Mesothelial cell of epicardium (in vitro differentiated cells): ENCODE measurements around the gene LRRC70. TPM values are rescaled to one million over a fixed set of nuclear protein-coding genes. Genes with fewer than 3 reads are reported as not detected.

Experiments
- DNase-seq, 2 experiments: peaks; one replicate each; pipeline ENCODE4 v3.0.0; 2021; ENCODE audit warnings: low spot score in 2 of 2; ENCODE audit not compliant: unreplicated experiment in 2 of 2
- H3K27ac Mint-ChIP-seq: 2 replicates; pipeline ENCODE4 v1.8.0; 2021; ENCODE audit warnings: mixed read lengths
- H3K27me3 Mint-ChIP-seq: 2 replicates; pipeline ENCODE4 v1.8.0; 2021; ENCODE audit warnings: low read depth, mixed read lengths
- H3K36me3 Mint-ChIP-seq: 2 replicates; pipeline ENCODE4 v1.8.0; 2021; ENCODE audit warnings: mixed read lengths
- H3K4me1 Mint-ChIP-seq: 2 replicates; pipeline ENCODE4 v1.8.0; 2021; ENCODE audit warnings: mixed read lengths
- H3K4me3 Mint-ChIP-seq: 2 replicates; pipeline ENCODE4 v1.8.0; 2021; ENCODE audit warnings: mild to moderate bottlenecking, moderate library complexity, mixed read lengths
- H3K9me3 Mint-ChIP-seq: 2 replicates; pipeline ENCODE4 v1.8.0; 2021; ENCODE audit warnings: mixed read lengths
- total RNA-seq: library from RNA; stranded (reverse); gene quantifications from 3 replicates; pipeline ENCODE4 v1.2.1, GENCODE V29; 2021
- TF ChIP-seq, protein P1 (sequence below): fragments of 200-600 bp; sonication (generic); IDR thresholded peaks from one replicate; pipeline ENCODE4 v1.5.0; 2021; ENCODE audit warnings: antibody characterized with exemption; ENCODE audit not compliant: unreplicated experiment

LRRC70 gene
- total RNA-seq, 1 donor from 2014 or later = 1.7 TPM

DNA sequence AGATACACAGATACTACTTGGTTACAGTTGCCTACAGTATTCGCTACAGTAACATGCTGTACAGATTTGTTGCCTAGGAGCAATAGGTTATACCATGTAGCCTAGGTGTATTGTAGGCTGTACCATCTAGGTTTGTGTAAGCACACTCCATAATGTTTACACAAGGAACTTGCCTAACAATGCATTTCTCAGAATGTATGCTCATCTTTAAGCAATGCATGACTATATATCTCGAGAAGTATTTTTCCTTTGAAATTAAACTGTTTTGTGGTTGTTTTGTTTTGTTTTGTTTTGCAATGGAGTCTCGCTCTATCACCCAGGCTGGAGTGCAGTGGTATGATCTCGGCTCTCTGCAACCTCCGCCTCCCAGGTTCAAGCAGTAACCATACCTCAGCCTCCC, 25.3 kb downstream of the LRRC70 start:
- TF ChIP-seq, protein P1, sequence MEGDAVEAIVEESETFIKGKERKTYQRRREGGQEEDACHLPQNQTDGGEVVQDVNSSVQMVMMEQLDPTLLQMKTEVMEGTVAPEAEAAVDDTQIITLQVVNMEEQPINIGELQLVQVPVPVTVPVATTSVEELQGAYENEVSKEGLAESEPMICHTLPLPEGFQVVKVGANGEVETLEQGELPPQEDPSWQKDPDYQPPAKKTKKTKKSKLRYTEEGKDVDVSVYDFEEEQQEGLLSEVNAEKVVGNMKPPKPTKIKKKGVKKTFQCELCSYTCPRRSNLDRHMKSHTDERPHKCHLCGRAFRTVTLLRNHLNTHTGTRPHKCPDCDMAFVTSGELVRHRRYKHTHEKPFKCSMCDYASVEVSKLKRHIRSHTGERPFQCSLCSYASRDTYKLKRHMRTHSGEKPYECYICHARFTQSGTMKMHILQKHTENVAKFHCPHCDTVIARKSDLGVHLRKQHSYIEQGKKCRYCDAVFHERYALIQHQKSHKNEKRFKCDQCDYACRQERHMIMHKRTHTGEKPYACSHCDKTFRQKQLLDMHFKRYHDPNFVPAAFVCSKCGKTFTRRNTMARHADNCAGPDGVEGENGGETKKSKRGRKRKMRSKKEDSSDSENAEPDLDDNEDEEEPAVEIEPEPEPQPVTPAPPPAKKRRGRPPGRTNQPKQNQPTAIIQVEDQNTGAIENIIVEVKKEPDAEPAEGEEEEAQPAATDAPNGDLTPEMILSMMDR = no peak
- Mint-ChIP-seq H3K4me1 (peaks cover 8% of the 10 kb centered on the region), H3K36me3 (peaks cover 13% of the 10 kb centered on the region), H3K27me3 (no peaks in the 10 kb centered on the region), H3K9me3 (no peaks in the 10 kb centered on the region), H3K27ac (no peak overlapping the region), H3K4me3 (no peak overlapping the region)
- DNase-seq = no peak

- TF ChIP-seq, protein P1 = no peak
Observed at GRCh38 chr5:62605638-62606037, 27.0 kb downstream of the LRRC70 start.

GRCh38 chr5:62606878-62607277, 28.3 kb downstream of the LRRC70 start:
- Mint-ChIP-seq H3K36me3 (peaks cover 22% of the 10 kb centered on the region), H3K4me3 (no peak overlapping the region), H3K27me3 (no peaks in the 10 kb centered on the region), H3K4me1 (peaks cover 6% of the 10 kb centered on the region), H3K27ac (peak overlapping the region; percentile 23), H3K9me3 (no peaks in the 10 kb centered on the region)
- DNase-seq = no peak
- TF ChIP-seq, protein P1 = no peak

More at GRCh38 chr5:62605638-62606037, 27.0 kb downstream of the LRRC70 start:
- peaks cover 8% of the 10 kb centered on the region for H3K4me1 Mint-ChIP-seq
- peaks cover 22% of the 10 kb centered on the region for H3K36me3 Mint-ChIP-seq
- H3K27ac Mint-ChIP-seq = no peak overlapping the region
- H3K9me3 Mint-ChIP-seq = no peaks in the 10 kb centered on the region
- H3K4me3 Mint-ChIP-seq = no peak overlapping the region
- DNase-seq = no peak
- no peaks in the 10 kb centered on the region for H3K27me3 Mint-ChIP-seq

GRCh38 chr5:62607615-62608014, 29.0 kb downstream of the LRRC70 start:
- Mint-ChIP-seq H3K9me3 (no peaks in the 10 kb centered on the region), H3K27ac (no peak overlapping the region), H3K27me3 (no peaks in the 10 kb centered on the region), H3K4me1 (peaks cover 4% of the 10 kb centered on the region), H3K36me3 (peaks cover 22% of the 10 kb centered on the region), H3K4me3 (no peak overlapping the region)
- DNase-seq = no peak
- TF ChIP-seq, protein P1 = no peak

DNA sequence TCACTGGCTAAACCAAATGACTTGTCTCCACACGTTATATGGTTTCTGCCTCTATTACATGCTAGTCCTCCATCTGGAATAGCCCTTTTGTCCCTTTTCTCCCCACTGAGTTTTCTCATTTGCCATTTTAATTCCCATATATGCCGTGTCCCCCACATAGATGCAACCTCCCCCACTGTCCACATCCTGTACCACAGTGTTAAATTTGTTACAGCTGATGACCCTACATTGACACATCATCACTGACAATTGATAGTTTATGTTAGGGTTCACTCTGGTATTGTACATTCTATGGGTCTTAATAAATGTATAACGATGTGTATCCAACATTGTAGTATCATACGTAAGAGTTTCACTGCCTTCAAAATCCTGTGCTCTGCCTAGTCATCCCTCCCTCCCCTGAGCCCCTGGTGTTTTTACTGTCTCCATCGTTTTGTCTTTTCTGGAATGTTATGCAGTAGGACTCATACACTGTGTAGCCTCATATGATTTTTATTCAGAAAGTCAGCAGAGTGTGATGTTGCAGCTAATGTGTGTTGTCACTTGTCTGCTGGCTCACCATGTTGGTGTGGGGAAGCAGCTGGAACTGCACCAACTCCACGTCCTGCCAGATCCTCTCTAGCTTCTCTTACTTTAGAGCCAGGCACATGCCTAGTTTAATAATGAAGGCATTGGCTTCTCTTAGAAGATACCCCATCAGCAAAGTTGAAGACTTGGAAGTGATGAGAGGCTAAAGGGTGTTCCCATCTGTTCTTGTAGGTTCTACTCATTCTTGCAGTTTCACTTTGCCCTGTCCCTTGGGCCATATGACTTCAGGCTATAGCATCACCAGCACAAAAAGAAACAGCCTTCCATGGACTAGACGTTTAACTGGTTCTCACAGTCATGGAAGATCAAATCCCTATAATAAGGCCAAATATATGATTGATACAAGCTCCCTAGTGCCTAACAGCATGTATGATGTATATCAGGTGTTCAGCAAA, 30.2 kb downstream of the LRRC70 start:
- TF ChIP-seq, protein P1 = no peak
- Mint-ChIP-seq H3K9me3 (no peaks in the 10 kb centered on the region), H3K27me3 (no peaks in the 10 kb centered on the region), H3K36me3 (peaks cover 25% of the 10 kb centered on the region), H3K4me1 (peaks cover 4% of the 10 kb centered on the region), H3K4me3 (no peak overlapping the region), H3K27ac (no peak overlapping the region)
- no peak for DNase-seq
